ENCODE measurements around the gene SDF4.
"Not testable (repeated sequence)": the region's sequence is repeated elsewhere in the genome, so short reads cannot be mapped to it uniquely, and the experiment has no call there.

SDF4 gene

GRCh38 chr1:1205769-1206375 is 25.9 kb downstream of the SDF4 start:
- in situ Hi-C loops (cut with HindIII; ENCODE audit: low pct_ligation_motif_present, low pct_unique_long_range_greater_than_20kb, low sequenced_read_pairs): no loop called here
- no peak for DNase-seq

GRCh38 chr1:1204998-1205768 is 26.6 kb downstream of the SDF4 start:
- no peak for DNase-seq
- in situ Hi-C loops (cut with HindIII; ENCODE audit: low pct_ligation_motif_present, low pct_unique_long_range_greater_than_20kb, low sequenced_read_pairs): no loop called here

DNA sequence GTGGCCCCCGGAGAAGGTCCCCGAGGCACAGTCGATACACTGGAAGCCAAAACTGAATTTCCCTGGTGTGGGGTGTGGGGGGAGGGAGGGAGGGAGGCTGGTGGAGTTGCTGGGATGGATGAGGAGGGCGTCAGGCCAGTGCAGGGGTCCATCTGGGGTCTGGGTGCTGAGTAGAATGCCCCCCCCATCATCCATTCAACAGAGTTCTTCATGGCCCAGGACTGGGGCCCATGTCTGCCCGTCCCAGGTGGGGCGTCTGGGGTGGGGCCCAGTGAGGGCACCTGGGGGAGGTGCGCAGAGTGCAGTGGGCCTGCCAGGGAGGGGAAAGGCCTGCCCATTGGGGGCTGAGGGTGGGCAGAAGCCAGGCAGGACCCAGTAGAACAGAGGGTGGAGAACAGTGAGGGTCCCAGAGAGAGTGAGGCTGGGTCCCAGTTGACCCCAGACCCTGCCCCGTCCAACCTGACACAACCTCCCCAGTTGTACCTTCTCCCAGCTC is 27.3 kb downstream of the SDF4 start:
- no peak for DNase-seq
- in situ Hi-C loops (cut with HindIII; ENCODE audit: low pct_ligation_motif_present, low pct_unique_long_range_greater_than_20kb, low sequenced_read_pairs): no loop called here

DNA sequence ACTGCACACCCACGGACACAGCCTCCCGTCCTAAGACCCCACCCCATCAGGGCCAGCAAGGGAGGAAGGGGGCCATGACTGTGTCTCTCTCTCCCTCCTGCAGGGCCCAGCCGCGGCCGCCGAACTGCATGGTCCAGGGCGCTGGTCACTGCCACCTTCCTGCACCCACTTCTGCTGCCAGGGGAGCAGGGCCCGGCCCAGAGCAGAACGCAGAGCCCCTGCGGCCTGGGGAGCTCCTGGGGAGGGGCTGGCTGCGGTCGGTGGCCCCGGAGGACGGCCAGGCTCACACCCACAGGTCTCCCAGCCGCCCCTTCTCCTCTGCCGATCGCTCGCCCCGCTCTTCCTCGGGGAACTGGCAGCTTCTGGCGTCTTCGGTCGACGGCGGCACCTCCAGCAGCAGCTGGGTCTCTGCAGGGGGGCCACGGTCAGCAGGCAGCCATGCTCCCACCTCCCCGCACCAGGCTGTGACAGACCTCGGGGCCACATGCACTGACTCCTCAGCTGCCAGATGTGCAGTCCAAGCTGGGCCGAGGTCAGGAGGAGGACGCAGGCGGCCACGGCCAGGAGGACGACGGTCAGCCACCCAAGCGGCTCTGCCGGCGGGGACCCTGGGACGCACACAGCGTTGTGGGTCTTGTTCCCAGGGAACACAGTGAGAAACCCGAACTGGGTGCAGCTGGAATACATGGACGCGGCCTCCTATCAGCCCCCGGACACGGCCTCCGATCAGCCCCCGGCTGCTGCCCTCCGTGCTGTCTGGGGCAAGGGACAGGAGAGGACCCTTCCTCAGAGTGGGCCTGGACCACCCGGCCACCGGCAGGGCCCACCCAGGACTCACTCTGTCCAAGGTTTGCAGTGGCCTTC is 28.0 kb downstream of the SDF4 start:
- in situ Hi-C loops (cut with HindIII; ENCODE audit: low pct_ligation_motif_present, low pct_unique_long_range_greater_than_20kb, low sequenced_read_pairs): no loop called here
- DNase-seq: no peak

- in situ Hi-C loops (cut with HindIII; ENCODE audit: low pct_ligation_motif_present, low pct_unique_long_range_greater_than_20kb, low sequenced_read_pairs): no loop called here
- no peak for DNase-seq
Observed at GRCh38 chr1:1202831-1203560, 28.8 kb downstream of the SDF4 start.

DNA sequence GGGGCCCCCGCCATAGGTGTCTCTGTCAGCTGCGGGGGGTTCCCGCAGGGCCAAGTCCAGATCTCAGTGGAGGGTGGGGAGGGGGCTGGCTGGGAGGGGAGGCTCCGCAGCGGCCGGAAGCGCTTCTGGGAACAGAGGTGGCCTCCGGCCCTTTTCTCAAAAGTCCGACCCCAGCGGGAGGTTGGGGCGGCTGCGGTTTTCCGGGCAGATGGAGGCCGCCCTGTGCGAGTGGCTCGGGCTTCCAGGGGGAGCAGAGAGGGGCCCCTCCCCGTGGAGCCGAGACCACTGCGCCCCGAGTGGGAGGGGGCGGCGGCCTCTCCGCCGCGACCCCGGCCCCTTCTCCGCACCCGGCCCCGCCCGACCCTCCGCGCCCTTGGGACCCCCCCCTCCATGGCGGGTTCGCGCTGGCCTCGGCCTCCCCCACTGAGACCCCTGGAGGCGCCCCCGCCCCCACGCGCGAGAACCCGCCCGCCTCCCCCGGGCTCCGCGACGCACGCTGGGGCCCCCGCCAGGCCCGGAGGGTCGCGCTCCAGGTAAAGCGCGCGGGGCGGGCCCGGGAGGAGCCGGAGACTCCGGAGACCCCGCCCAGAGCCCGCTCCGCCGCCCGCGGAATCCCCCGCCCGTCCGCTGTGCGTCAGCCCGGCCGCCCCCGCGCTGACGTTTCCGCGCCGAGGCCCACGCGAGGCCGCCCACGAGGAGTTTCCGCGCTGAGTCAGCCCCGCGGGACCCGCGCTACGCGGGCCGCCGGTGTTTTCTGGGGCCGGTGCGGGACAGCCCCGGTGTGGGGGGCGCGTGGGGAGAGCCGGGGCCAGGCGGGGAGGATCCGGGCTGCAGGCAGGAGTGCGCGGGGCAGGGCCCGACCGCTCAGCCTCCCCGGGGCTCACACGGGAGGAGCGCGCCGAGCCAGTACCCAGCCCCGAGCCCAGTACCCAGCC is 30.7 kb downstream of the SDF4 start:
- peak; percentile 26 for DNase-seq
- in situ Hi-C loops (cut with HindIII; ENCODE audit: low pct_ligation_motif_present, low pct_unique_long_range_greater_than_20kb, low sequenced_read_pairs): no loop called here

DNA sequence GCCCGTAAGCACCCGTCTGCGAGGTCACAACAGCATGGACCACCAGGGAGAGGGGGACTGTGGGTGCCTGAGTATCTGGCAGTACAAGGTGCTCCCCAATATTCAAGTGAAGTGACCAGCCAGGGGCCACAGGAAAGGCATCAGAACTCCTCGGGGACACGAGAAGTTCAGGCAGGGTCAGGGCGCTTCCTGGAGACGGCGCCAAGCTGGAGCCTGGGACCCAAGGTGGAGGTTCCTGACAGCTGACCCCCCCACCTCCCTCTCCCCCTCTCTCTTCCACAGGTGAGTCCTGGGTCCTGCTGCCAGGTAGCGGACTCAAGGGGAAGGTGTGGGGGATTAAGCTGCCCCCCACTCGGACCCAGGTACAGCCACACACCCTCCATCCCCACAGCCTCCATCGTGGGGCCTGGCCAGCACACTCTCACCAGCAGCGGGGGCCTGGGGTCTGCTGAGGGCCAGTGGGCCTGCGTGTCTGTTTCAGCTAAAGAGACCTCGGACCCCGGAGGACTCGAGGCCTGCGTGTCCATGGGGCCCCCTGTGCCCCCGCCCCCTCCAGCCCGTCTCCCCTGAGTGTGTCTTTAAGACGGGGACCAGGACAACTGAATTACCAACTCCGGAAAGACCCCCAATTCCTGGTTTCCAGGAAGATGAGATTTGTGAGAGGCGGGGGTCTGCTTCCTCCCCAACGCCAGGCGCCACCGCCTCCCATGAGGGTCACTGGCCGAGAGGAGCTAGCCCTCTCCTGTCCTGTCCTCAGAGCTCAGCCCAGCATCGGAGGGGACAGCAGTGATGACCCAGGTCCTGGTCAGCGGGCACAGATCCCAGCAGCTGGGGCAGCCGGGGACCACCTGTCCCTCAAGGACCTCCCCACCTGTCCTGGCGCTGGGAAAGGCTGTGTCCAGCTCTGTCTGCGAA is 31.6 kb downstream of the SDF4 start:
- no peak for DNase-seq
- in situ Hi-C loops (cut with HindIII; ENCODE audit: low pct_ligation_motif_present, low pct_unique_long_range_greater_than_20kb, low sequenced_read_pairs): no loop called here

GRCh38 chr1:1199141-1199960 is 32.5 kb downstream of the SDF4 start:
- no peak for DNase-seq

GRCh38 chr1:1198423-1199140 is 33.2 kb downstream of the SDF4 start:
- in situ Hi-C loops (cut with HindIII; ENCODE audit: low pct_ligation_motif_present, low pct_unique_long_range_greater_than_20kb, low sequenced_read_pairs): no loop called here
- DNase-seq: no peak

More at GRCh38 chr1:1199141-1199960, 32.5 kb downstream of the SDF4 start:
- in situ Hi-C loops (cut with HindIII; ENCODE audit: low pct_ligation_motif_present, low pct_unique_long_range_greater_than_20kb, low sequenced_read_pairs): no loop called here

DNA sequence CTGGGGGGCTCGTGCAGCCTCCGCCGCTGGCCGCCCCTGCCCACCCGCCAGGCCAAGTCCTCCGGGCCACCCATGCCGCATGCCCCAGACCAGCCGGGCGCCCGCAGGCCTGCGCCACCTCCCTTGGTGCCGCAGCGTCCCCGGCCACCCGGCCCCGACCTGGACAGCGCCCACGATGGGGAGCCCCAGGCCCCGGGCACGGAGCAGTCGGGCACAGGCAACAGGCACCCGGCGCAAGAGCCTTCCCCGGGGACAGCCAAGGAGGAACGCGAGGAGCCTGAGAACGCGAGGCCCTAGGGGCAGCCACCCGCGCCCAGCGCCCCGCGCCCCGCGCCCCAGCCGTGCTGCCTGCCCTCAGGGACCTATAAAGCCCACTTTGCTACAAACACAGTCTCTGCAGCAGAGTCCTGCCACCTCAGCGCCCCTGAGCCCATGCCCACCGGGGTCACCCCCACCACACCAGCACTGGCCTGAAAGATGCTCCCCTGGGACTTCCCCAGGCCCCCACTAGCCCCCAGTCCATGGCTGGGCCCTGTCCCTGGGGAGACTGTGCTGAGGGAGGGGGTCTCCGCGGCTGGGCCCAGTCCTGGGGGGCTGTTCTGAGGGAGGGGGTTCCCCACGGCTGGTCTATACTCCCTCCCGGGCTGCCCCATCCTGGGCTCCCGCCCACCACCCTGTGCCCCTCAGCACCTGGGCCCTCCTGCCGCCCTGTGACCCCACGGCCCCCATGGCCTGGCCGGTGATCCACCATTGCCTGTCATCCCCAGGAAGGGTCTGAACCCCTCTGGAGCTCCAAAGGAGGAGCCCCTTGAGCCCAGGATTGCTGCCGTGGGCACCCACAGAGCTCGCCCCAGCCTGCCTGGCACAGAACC is 34.0 kb downstream of the SDF4 start:
- no peak for DNase-seq
- in situ Hi-C loops (cut with HindIII; ENCODE audit: low pct_ligation_motif_present, low pct_unique_long_range_greater_than_20kb, low sequenced_read_pairs): no loop called here

- in situ Hi-C loops (cut with HindIII; ENCODE audit: low pct_ligation_motif_present, low pct_unique_long_range_greater_than_20kb, low sequenced_read_pairs): no loop called here
- no peak for DNase-seq
Observed at GRCh38 chr1:1197188-1197500, 34.7 kb downstream of the SDF4 start.

DNA sequence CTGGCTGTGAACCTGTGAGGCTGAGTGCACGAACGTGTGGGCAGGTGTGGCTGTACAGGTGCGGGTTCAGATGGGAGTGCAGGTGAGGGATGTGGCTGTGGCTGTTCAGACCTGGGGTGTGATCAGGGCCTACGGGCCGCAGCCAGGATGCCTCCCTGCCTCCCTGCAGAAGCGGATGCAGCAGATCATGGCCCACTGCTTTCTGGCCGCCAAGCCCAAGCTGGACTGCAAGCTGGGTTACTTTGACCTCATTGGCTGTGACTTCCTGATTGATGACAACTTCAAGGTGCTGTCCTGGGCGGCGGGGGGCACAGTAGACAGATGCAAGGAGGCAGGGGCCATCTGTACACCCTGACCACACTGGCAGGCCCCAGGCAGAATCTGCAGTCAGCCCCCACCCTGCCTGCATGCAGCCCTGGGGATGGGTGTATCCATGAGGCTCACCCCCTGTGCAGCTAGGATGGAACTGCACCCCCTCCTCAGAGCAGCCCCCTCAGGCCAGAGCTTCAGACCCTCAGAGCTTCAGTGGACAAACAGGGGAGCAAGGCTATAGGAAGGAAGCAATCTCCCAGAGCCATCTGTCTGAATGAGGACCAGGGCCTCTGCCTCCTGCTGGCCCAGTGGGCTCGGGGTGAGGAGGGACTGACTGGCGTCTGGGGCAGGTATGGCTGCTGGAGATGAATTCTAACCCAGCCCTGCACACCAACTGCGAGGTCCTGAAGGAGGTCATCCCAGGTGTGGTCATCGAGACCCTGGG is 35.2 kb downstream of the SDF4 start:
- in situ Hi-C loops (cut with HindIII; ENCODE audit: low pct_ligation_motif_present, low pct_unique_long_range_greater_than_20kb, low sequenced_read_pairs): no loop called here
- no peak for DNase-seq

- in situ Hi-C loops (cut with HindIII; ENCODE audit: low pct_ligation_motif_present, low pct_unique_long_range_greater_than_20kb, low sequenced_read_pairs); DNase-seq: not testable (repeated sequence)
Observed at GRCh38 chr1:1195726-1196125, 36.1 kb downstream of the SDF4 start.

DNA sequence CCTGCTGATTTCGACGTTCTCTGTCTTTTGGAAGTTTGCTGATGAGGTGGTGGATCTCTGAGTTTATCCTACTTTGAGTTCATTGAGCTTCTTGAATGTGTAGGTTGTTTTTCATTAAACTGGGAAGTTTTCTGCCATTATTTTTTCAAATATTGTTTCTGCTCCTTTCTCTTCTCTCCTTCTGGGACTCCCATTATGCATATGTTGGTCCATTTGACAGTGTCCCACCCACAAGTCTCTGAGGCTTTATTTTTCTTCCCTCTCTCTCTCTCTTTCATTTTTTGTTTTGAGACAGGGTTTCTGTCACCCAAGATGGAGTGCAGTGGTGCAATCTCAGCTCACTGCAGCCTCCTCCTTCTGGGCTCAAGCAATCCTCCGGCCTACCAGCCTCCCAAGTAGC is 37.1 kb downstream of the SDF4 start:
- DNase-seq: no peak
- in situ Hi-C loops (cut with HindIII; ENCODE audit: low pct_ligation_motif_present, low pct_unique_long_range_greater_than_20kb, low sequenced_read_pairs): no loop called here
